ENCODE results near the gene POT1. TPM values are rescaled to one million over a fixed set of nuclear protein-coding genes. Genes with fewer than 3 reads are reported as not detected.

The POT1 gene
- total RNA-seq, 1 experiment from 2014 or later, result 25.8 TPM

- no peak for DNase-seq (ENCODE audit: low read depth)
Observed at GRCh38 chr7:124810605-124811004, 119.0 kb downstream of the POT1 start.

- DNase-seq (ENCODE audit: low read depth), result no peak
Observed at GRCh38 chr7:124808206-124808605, 121.4 kb downstream of the POT1 start.

- DNase-seq (ENCODE audit: low read depth), result no peak
Observed at GRCh38 chr7:124801330-124801895, 128.2 kb downstream of the POT1 start.

GRCh38 chr7:124800386-124800785 lies 129.2 kb downstream of the POT1 start:
- DNase-seq (ENCODE audit: low read depth), result no peak

- no peak for DNase-seq (ENCODE audit: low read depth)
Observed at GRCh38 chr7:124799448-124799847, 130.2 kb downstream of the POT1 start.

GRCh38 chr7:124796771-124797170 lies 132.9 kb downstream of the POT1 start:
- no peak for DNase-seq (ENCODE audit: low read depth)

GRCh38 chr7:124792696-124793095 lies 136.9 kb downstream of the POT1 start:
- DNase-seq (ENCODE audit: low read depth), result no peak

GRCh38 chr7:124792002-124792401 lies 137.6 kb downstream of the POT1 start:
- DNase-seq (ENCODE audit: low read depth), result peak; percentile 4

- DNase-seq (ENCODE audit: low read depth), result no peak
Observed at GRCh38 chr7:124791426-124791825, 138.2 kb downstream of the POT1 start.

GRCh38 chr7:124790645-124791044 lies 139.0 kb downstream of the POT1 start:
- no peak for DNase-seq (ENCODE audit: low read depth)

GRCh38 chr7:124785994-124786393 lies 143.6 kb downstream of the POT1 start:
- no peak for DNase-seq (ENCODE audit: low read depth)

- DNase-seq (ENCODE audit: low read depth), result peak; percentile 46
Observed at GRCh38 chr7:124784879-124785818, 144.5 kb downstream of the POT1 start.

- peak; percentile 79 for DNase-seq (ENCODE audit: low read depth)
Observed at GRCh38 chr7:124783271-124783670, 146.4 kb downstream of the POT1 start.

- DNase-seq (ENCODE audit: low read depth), result no peak
Observed at GRCh38 chr7:124781907-124782734, 147.5 kb downstream of the POT1 start.

GRCh38 chr7:124781418-124781817 lies 148.2 kb downstream of the POT1 start:
- no peak for DNase-seq (ENCODE audit: low read depth)

- DNase-seq (ENCODE audit: low read depth), result no peak
Observed at GRCh38 chr7:124780608-124781007, 149.0 kb downstream of the POT1 start.

GRCh38 chr7:124780056-124780455 lies 149.6 kb downstream of the POT1 start:
- no peak for DNase-seq (ENCODE audit: low read depth)

- DNase-seq (ENCODE audit: low read depth), result no peak
Observed at GRCh38 chr7:124779620-124780019, 150.0 kb downstream of the POT1 start.

GRCh38 chr7:124779194-124779593 lies 150.4 kb downstream of the POT1 start:
- no peak for DNase-seq (ENCODE audit: low read depth)

- no peak for DNase-seq (ENCODE audit: low read depth)
Observed at GRCh38 chr7:124777268-124777667, 152.4 kb downstream of the POT1 start.

- DNase-seq (ENCODE audit: low read depth), result no peak
Observed at GRCh38 chr7:124776153-124776552, 153.5 kb downstream of the POT1 start.

GRCh38 chr7:124775422-124775821 lies 154.2 kb downstream of the POT1 start:
- no peak for DNase-seq (ENCODE audit: low read depth)
